NB4 (cell line): ENCODE results near the gene GGT6.

Source experiments
- DNase-seq: peaks from one replicate; pipeline ENCODE4 v3.0.0; 2010; ENCODE audit warnings: low read depth
- H3K4me3 ChIP-seq: one replicate; pipeline ENCODE4 v1.5.1; 2011; ENCODE audit warnings: mild to moderate bottlenecking, low read depth, low read length, moderate library complexity
- CTCF ChIP-seq: IDR thresholded peaks from one replicate; pipeline ENCODE4 v1.5.1; 2012; ENCODE audit warnings: low read depth, low read length
- MAX ChIP-seq: IDR thresholded peaks from 2 replicates; pipeline ENCODE4 v1.6.1; 2011; ENCODE audit warnings: low read depth, low read length
- MYC ChIP-seq: IDR thresholded peaks from 2 replicates; pipeline ENCODE4 v1.6.1; 2011; ENCODE audit warnings: low read depth, low read length
- POLR2A ChIP-seq: IDR thresholded peaks from 2 replicates; pipeline ENCODE4 v1.6.1; 2011; ENCODE audit warnings: mild to moderate bottlenecking; ENCODE audit not compliant: insufficient read length; ENCODE audit errors: extremely low read depth

GGT6 gene

GRCh38 chr17:4560421-4560820 lies at the start of gene GGT6:
Gene GGT6 (minus strand): TSS chr17:4560577. CDS start chr17:4560521, 56 bp downstream.
- no peak for DNase-seq
- H3K4me3 ChIP-seq = no peak within 1 kb of the TSS
- TF ChIP-seq MAX (no peak), CTCF (no peak), POLR2A (no peak), MYC (no peak)

GRCh38 chr17:4610162-4610561 lies 49.8 kb upstream of the GGT6 start:
- no peak for DNase-seq
- no peak for TF ChIP-seq MYC
- no peak for TF ChIP-seq CTCF
- no peak for TF ChIP-seq MAX
- TF ChIP-seq POLR2A = no peak
- H3K4me3 ChIP-seq = no peak overlapping the region

- TF ChIP-seq CTCF (no peak), MYC (no peak), POLR2A (no peak), MAX (no peak)
- no peak overlapping the region for H3K4me3 ChIP-seq
- DNase-seq = no peak
These were observed 49.4 kb upstream of the GGT6 start for GRCh38 chr17:4609761-4610160.

- no peak for TF ChIP-seq MYC
- TF ChIP-seq MAX = no peak
- no peak for TF ChIP-seq POLR2A
- no peak for TF ChIP-seq CTCF
- H3K4me3 ChIP-seq = no peak overlapping the region
- DNase-seq = peak; percentile 49
These were observed 47.4 kb upstream of the GGT6 start for GRCh38 chr17:4607773-4608187.

- TF ChIP-seq MYC = no peak
- TF ChIP-seq POLR2A = no peak
- no peak for TF ChIP-seq CTCF
- TF ChIP-seq MAX = no peak
- no peak overlapping the region for H3K4me3 ChIP-seq
- no peak for DNase-seq
These were observed 46.9 kb upstream of the GGT6 start for GRCh38 chr17:4607261-4607741.
